Stimulated activated naive CD4-positive, alpha-beta T cell treated with Interleukin-2 at 50 U/mL for 16 hours (primary cell): ENCODE measurements around the gene UBE2M.
"Not testable (repeated sequence)": the region's sequence is repeated elsewhere in the genome, so short reads cannot be mapped to it uniquely, and the experiment has no call there.

Experiments
- DNase-seq: peaks from one replicate; lab custom pipeline; 2025; lab: John Stamatoyannopoulos, UW

UBE2M gene

DNA sequence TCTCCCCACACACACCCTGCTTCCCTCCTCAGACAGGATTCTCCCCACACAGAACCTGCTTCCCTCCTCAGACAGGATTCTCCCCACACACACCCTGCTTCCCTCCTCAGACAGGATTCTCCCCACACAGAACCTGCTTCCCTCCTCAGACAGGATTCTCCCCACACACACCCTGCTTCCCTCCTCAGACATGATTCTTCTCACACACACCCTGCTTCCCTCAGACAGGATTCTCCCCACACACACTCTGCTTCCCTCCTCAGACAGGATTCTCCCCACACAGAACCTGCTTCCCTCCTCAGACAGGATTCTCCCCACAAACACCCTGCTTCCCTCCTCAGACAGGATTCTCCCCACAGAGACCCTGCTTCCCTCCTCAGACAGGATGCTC, 19.2 kb downstream of the UBE2M start:
- not testable (repeated sequence) for DNase-seq

GRCh38 chr19:58538257-58539168, 19.9 kb downstream of the UBE2M start:
- DNase-seq = no peak

DNA sequence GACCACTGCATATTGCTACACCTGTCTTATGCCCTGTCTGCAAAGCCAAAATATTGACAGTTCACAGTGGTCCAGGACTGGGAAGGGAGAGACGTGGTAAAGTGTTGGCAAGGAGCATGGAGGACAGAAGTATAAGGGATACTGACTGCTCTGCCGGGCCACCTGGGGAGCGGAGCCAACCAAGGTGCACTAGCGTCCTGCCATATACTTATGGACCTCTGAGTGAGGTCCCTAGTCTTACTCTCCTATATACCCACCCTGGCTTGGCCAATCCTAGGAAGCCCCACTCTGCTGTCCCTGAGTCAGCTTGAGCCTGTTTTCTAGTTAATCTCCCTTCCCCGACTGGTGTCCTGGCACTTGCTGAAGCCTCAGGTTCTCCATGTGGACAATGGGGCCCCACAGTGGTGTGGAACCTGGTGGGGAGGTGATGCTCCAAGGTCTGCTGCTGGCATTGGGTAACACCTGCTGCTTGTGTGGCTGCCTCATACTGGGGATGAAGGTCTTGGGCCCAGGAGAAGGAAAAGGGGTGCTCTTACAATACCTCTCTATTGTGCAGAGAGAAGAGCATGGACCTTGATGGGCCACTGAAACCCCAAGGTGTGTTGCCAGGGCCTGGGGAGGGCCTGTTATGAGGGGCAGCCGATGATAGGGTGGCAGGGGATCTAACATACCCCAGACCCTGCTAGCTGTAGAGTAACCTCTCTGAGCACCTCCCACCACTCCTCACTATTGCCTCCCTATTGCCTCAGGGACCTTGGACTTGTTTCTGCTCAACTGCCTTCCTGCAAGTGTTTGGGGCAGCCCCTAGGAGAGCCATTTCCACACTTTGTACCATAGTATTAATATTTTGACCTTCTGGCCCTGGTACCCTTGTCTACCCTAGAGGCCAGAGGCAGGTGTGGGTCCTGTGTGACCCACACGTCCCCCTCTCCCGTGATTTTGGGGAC, 21.3 kb downstream of the UBE2M start:
- no peak for DNase-seq

- DNase-seq = no peak
These were observed 22.6 kb downstream of the UBE2M start for GRCh38 chr19:58535857-58536256.

DNA sequence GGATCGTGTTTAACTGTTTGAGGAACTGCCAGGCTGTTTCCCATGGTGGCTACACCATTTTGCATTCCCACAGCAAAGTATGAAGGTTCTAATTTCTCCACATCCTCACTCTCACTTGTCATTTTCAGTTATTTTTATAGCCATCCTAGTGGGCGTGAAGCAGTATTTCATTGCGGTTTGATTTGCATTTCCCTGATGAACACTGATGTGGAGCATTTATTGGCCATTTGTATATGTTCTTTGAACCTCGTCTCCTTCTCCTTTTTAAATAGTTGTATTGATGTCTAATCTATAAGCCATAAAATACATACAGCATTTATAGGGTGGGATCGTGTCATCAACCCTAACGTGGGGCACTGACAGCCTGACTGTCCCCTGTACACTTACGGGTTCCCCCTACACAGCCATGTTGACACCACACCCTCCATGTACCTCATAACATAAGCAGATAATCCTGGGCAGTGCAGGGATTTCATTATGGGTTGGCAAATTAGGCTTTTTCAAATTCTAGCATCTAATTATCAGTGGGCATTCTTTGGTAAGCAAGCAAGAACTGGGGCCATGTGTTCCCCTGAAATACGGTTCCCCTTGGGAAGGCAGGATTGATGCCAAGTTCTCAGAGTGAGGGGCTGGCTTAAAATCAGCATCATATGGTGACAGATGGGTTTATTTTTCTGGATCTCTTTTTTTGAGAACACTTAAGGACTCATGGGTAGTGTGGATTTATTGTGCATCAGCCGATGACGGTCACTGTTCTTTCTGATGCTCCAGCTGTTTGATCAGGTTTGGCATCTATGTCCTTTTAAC, 27.2 kb downstream of the UBE2M start:
- no peak for DNase-seq

DNA sequence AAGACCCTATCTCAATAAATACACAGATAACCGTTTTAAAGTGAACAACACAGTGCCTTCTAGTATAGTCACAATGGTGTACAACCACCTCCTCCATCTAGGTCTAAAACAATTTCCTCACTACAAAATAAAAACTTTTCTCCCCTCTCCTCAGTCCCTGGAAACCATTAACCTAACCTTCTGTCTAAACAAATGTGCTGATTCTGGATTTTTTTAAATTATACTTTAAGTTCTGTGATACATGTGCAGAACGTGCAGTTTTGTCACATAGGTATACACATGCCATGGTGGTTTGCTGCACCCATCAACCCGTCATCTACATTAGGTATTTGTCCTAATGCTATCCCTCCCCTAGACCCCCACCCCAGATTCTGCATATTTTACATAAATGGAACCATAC, 29.0 kb downstream of the UBE2M start:
- DNase-seq = no peak

DNA sequence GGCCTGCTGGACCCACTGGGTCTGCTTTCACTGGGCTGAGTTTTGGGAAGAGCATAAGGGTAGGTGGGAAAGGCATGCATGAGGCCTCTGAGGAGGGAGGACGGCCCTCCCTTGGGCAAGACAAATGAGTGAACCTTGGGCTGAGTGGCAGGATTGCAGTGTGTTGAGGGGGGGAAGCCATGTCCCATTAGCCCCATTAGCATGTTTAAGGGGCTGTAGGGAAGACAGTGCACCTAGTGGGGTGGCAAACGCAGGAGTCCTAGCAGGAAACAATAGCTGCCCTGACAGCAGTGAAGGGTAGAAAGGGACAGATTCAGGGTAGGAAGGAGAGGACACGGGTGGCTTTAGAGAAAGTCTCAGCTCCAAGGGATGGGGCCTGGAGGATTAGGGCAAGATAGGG, 35.7 kb downstream of the UBE2M start:
- DNase-seq = no peak

GRCh38 chr19:58521651-58522050, 36.8 kb downstream of the UBE2M start:
- no peak for DNase-seq

DNA sequence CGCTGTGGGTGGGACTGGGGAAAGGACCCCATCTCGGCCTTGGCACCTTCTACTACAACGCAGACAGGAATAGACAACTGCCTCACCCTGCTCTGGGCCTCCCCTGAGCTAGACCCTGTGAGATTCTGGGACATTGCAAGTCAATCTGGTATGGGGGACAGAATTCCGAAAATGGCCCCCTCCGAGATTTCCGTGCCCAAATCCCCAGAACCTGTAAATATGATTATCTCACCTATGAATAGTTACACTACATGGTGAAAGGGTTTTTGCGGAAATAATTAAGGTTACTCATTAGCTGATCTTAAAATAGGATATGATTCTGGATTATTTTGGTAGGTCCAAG, 38.2 kb downstream of the UBE2M start:
- no peak for DNase-seq

GRCh38 chr19:58519355-58520256, 38.8 kb downstream of the UBE2M start, which contains the start of gene ZBTB45:
TSS of gene ZBTB45 (minus strand) at chr19:58519810. CDS start at chr19:58517673, 2,137 bp downstream.
- peak; percentile 96 for DNase-seq

GRCh38 chr19:58519087-58519354, 39.4 kb downstream of the UBE2M start:
- DNase-seq = peak; percentile 31

GRCh38 chr19:58518256-58519086, 39.9 kb downstream of the UBE2M start:
- DNase-seq = no peak

DNA sequence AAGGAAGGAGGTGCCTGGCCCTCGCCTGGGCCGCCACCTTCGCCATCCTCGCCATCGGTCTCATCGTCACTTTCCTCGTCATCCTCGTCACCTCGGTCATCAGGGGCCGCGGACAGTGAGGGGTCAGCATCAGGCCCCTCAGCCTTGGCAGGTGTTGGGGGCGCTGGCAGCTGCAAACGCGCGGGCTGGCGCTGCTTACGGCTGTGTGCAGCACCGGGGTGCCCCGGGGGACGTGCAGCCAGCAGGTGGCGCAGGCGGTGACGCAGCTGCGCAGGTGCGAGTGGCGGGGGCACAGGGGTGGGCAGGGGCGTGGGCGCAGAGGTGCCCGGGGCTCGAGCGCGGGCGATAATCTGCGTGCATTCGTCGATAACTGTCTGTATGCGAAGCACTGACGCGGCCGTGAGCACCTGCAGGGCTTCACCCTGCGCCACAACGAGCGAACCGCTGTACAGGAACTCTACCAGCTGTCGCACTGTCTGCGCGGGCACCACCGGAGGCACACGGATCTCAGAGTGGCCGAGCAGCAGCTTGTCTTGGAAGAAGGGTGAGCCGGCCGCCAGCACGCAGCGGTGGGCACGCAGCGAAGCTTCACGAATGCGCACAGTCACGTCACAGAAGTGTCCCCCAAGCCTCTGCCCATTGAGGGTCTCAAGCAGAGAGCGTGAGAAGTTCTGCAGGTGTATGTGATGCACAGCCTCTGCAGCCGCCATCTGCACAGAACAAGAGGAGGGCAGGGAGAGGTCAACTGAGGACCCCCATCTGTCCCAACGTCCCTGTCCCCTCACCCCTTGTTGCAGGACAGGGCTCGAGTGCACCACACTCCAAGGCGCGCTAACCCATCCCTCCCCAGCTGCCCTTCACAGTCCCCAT, 41.2 kb downstream of the UBE2M start:
- no peak for DNase-seq

GRCh38 chr19:58516246-58516836, 42.1 kb downstream of the UBE2M start:
- DNase-seq = no peak

GRCh38 chr19:58515259-58515658, 43.2 kb downstream of the UBE2M start:
- DNase-seq = no peak

DNA sequence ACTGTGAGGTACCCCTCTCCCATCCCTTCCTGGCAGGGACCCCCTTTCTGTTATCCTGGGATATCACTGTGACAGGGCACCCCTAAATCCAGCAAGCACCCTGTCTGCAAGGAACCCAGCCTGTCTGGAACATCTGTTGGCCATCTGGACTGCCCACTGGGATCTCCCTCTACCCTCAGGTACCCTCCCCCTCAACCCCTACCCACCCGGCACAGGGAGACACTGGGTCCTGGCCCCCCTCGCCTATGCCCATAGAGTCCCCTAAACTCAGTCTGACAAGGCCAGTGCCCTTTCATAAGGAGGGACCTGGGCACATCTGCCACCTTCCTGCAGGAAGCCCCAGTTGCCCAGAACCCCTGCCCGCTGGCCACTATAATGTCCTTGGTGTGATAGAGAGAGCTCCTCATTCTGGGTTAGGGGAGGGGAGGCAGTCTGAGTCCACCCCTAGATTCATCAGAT, 43.8 kb downstream of the UBE2M start:
- DNase-seq = no peak

DNA sequence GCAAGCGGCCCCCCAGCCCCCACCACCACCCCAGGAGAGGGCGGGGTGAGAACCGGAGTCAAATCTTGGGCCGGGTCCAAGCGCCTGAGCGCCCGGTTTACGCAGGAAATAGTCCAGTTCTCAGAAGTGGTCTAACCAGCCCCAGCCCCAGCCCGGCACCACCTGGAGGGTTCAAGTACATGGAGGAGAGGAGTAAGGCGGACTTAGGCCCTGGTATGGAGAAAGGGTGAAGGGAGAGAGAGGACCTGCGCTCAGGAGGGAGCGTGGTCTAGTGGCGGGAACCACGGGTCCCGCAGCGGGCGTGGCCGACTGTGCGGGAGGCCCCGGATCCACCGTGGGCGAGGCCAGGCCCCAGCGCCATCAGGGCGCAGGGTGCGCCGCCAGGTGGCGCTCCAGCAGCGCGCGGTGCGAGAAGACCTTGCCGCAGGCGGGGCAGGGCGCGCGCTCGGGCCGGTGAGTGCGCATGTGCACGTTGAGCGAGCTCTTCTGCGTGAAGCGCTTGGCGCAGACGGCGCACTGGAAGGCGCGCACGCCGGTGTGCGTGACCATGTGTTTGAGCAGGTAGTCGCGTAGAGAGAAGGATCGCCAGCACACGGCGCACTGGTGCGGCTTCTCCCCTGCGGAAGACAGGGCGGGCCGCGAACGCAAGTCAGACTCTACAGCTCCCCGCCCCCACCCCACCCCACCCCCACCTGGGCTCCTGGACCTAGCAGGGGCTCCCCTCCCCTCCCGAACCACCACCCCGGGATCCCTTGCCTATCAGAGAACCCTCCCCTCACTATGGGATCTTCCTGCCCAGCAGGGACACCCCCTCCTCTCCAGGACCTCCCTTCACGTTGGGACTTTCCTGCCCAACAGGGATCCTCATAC, 44.5 kb downstream of the UBE2M start:
- DNase-seq = peak; percentile 92

- DNase-seq = no peak
These were observed 45.2 kb downstream of the UBE2M start for GRCh38 chr19:58513213-58513693.
